ENCODE results near the gene ZNF335.
"Not testable (repeated sequence)": the region's sequence is repeated elsewhere in the genome, so short reads cannot be mapped to it uniquely, and the experiment has no call there.

The ZNF335 gene

DNA sequence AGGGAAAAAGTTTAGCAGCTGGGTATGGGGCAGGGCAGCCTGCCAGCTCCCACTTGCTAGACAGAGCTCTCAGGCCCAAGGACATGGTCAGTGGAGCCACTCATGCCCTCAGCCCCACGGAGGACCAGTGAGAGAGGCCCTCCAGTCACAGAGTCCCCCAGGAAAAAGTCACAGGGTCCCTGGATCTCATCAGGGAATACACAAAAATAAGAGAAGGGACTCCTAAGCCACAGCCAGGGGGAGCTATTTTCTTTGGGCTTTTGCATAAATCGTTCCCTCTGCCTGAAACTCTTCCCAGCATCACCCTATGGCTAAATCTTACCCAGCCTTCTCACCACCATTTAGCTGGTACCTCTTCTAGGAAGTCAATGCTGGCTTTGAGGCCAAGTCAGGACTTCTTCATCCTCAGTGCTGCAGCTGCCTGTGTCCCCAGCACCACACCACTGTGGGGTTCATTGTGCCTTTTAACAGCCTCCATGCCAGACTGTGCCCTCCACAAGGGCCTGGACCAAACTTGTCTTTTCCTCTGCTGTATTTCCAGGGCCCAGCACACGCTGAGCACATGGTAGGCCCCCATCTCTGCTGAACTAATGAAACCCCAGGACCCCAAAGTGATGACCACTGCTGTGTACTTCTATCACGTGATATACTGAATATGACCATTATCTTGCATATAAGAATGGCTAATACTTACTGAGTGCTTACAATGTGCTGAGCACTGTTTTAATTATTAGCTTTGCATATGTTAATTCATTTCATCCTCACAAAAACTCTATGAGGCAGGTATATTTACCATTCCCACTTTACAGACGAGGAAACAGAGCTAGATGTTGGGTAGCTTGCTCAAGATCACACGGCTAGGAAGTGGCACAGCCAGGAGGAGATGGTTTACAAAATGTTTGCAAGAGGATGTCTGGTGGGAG is 2.0 kb downstream of the ZNF335 start:
- DNase-seq, result no peak

DNA sequence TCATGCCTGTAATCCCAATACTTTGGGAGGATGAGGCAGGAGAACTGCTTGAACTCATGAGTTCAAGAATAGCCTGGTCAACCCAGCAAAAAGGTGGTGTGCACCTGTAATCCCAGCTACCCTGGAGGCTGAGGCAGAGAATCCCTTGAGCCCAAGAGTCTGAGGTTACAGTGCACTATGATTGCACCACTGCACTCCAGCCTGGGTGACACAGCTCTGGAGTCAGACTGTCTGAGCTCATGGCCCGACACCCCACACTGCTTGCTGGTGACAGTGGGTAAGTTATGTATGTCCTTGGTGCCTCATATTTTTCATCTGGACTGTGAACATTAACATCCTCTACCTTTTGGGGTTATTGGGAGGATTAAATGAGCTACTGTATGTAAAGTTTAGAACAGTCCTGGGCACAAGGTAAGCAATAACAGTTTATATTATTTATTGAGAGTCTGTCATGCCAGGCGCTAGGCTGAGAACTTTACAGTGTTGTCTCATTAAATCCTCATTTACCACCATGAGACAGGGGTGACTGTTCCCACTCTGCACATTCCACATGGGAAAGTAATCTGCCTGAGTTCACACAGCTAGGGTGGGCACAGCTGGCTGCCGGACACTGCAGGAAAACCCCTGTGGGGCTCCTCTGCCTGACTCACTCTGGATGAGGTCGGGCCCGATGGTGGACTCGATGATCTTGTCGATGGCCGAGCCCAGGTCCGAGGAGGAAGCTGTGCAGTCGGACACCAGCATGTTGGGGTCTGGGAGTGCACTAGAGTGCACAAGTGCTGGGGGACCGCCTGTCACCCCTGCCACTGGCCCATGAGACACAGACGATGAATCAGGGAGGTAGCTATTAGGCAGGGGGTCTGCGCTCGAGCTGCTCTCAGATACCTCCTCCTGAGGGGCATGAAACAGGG is 2.9 kb downstream of the ZNF335 start:
- DNase-seq, result no peak

DNA sequence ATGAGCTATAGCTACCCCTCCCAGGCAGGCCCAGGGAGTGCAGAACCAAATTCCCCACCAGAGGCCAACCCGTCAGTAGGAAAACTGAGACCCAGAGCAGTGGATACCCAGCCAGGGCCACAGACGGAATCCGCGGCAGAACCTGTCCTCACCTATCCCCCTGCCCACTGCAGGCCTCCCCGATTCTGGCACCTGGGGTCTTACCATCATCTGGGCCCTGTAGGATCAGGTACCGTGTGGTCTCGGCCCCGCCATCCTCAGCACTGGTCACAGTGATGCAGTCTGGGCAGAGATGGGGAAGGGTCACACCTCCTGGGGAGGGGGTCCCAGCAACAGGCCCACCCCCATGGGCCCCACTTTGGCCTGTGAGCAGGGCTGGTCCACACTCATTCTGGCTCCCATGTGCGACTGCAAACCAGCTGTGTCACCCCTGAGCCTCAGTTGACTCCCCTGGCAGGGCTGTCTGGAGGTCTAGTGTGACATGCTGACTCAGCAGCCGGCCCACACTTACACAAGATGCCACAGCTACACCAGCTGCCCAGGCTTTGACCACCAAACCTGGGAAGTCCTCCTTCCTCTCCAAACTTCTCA is 3.8 kb downstream of the ZNF335 start:
- no peak for DNase-seq

DNA sequence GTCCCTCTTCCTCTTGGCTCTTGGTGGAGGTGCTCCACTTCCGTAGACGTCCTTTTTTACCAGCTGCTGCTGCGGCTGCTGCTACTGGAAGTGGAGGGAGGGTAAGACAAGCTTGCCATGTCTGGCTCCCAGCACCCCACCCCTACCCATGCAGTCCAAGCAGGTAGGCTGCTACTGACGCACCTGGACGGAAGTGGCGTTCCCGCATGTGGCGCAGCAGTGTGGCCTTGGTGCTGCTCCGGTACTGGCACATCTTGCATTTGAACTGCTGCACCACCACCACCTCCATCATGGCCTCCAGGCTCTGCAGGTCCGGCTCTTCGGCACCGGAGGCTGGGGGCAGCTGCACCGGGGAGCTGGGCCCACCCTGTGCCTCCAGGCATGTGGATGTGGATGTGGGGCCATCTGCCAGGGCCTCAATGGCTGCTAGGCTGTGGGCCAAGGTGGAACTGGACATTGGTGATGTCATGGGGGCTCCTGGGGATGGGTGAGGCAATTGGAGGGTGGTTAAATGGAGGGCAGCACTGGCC is 4.4 kb downstream of the ZNF335 start:
- no peak for DNase-seq

DNA sequence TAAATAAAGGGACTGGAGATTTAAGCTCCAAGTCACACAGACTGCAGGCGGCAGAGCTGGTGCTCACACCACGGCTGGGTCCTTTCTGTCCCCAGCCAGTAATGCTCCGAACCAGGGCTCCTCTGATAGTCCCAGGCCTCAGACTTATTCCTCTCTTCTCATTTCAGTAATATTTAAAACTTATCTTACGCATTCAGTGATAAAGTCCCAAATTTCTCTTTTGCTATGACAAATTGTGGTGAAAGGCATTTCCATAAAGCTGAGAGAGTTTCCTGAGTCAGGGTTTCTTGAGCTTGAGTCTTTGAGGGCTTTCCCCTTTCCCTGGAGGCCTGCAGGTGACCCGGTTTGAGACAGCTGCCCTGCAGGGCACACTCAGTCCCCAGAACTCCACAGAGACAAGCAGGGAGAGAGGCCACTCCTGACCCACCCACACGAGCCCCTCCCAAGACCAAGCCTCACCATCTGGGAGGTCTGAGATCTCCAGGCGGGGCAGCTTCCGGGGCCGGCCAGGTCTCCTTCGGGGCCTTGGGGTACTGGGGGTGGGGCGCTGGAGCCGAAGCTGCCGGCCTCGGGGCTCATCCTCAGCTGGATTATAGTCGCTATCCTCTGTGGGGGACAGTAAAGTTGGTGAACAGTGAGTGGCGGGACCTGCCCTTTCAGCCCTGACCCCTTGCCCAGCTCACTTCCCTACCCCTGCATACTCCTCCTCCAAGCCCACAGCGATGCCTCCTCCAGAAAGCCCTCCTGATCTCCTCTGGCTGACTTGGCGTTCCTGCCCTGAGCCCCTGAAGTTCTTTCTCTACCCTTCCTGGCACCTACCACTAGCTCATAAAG is 6.6 kb downstream of the ZNF335 start:
- no peak for DNase-seq

DNA sequence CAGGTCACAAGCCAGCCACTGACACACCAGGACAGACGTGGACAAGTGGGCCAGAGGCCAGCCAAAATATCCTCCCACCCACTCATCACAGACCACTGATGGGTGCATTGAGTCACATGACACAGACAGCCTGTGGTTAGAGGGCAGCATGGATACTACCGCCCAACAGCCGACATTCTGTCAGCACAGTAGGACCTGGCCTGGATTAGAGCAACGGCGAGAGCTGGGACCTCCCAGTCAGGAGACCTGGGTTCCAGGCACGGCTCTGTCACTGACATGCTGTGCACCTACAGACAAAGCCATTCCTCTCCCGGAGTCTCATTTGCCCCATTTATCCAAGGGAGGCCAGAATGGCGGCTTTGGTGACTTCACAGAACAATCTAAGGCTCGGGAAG is 8.0 kb downstream of the ZNF335 start:
- no peak for DNase-seq

DNA sequence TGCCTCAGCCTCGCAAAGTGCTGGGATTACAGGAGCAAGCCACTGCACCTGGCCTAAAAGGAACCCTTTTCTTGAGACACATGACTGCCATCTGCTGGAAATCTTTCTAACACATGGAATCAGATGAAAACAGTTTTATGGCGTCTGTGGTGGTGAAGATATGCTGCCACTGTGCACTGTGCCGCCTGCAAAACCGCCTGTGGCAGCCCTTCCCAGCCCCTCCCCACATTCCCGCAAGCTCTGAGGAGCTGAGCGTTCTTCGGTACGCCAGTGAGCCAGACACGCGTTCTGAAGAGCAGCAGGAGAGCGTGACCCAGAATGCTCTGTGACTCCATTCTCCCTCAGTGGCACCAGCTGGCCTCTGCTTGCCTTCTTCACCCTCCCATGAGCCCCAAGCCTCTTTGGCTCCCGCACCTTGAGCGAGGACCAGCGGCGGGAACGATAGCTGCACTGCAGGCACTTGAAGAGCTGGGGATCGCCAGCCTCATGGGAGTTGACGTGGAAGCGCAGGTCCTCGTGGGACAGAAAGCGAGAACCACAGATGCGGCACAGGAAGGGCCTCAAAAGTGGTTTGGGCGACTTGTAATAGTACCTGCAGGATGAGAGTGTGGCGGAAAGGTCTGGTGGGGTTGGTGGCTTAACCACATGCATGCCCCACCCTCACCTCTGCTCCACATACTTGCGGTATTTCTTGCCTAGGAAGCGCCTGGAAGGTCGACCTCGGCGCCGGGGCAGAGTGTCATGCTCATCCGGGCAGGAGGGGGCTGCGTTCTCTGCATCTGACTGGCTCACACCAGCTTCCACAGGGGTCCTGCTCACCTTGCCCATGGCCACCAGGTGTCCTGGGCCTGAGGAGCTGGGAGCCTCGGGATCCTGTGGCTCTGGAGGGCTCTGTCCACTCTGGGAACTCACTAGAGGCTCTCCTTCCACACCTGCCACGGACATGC is 8.7 kb downstream of the ZNF335 start:
- DNase-seq, result no peak

DNA sequence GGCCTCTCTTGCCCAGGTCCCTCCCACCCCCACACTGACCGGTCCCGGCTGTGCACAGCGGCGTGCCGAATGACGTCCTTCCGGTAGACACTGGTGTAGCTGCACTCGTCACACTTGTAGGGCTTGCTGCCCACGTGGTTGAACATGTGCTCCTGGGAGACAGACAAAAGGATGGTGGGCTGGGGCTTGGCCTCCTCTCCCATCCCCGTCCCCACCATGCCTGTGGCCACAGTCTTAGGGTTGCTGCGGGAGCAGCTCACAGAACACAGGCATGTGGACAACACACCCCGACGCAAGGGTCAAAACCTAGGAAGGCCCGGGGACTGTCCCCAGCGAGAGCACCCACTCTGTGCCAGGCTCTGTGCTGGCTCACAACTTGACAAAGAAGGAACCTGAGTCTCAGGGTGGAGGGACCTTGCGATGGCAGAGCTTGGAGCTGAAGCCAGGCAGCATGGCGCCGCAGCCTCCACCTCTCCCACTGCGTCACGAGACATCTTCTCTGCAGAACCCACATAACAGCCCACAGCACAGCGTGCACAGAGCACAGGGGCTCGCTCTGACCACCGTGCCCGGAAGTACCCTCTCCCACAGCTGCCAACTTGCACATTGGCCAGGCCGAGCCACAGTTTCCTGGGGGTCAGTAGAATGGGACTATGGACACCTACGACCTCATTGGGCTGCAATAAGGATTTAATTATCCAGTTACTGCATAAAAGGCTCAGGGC is 9.8 kb downstream of the ZNF335 start:
- no peak for DNase-seq

DNA sequence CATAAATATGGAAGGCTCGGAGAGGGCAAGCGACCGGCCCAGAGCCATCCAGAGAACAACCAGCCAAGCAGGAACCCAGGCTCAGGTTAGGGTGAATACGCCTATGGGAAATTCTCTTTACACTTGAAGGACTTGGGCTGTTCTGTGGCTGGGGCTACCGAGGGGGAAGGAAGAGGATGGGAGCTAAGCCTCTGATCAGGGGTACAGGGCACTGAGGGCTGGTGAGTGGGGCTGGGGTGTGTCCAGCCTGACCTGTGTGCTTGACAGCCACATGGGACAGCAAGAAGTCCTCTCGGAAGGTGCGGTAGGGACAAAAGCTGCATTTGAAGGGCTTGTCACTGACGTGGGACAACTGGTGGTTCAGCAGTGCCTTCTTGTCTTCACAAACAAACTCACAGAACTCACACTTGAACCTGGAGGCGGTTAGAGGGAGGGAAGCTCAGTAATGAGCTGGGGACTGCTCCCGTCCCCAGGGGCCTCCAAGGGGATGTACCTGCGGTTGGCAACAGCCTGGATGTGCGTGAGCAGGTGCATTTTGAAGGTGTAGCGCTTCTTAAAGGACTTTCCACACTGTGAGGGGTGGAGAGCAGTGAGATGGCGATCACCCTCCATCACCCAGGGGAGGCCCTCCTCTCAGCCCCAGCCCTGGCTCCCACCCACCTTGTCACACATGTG is 11.9 kb downstream of the ZNF335 start:
- DNase-seq, result no peak

DNA sequence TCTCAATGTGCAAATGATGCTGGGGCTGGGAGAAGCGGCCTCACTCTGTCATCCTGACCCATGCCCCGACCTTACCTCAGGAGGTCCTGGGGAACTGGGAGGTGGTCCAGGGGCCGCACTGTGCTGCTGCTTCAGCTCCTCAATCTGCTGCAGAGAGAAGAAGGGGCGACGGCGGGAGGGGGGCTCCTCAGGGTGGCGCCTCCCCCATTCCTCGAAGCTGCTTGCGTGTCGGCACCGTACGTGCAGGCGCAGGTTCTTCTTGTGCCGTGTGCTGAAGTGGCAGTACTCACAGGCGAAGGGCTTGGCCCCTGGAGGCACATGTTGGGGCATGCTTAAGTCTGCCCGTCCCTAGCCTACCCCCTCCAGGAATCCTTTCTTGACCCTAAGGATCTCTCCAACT is 12.9 kb downstream of the ZNF335 start:
- no peak for DNase-seq

DNA sequence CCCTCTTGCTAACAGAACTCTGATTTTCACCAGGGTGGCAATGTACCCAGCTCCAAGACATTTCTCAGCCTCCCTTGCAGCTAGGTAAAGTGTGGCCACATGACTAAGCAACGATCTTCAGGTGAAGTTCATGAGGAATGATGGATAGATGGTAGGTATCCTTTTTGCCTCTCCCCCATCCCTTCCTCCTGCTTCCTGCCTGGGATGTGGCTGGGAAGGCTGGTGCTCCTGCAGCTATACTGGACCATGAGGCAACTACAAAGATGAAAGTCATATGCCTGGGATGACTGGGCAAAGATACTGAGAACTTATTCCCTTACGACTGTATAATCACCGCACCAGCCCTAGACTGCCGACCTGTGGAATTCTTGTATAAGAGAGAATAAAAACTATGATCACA is 13.4 kb downstream of the ZNF335 start:
- no peak for DNase-seq

DNA sequence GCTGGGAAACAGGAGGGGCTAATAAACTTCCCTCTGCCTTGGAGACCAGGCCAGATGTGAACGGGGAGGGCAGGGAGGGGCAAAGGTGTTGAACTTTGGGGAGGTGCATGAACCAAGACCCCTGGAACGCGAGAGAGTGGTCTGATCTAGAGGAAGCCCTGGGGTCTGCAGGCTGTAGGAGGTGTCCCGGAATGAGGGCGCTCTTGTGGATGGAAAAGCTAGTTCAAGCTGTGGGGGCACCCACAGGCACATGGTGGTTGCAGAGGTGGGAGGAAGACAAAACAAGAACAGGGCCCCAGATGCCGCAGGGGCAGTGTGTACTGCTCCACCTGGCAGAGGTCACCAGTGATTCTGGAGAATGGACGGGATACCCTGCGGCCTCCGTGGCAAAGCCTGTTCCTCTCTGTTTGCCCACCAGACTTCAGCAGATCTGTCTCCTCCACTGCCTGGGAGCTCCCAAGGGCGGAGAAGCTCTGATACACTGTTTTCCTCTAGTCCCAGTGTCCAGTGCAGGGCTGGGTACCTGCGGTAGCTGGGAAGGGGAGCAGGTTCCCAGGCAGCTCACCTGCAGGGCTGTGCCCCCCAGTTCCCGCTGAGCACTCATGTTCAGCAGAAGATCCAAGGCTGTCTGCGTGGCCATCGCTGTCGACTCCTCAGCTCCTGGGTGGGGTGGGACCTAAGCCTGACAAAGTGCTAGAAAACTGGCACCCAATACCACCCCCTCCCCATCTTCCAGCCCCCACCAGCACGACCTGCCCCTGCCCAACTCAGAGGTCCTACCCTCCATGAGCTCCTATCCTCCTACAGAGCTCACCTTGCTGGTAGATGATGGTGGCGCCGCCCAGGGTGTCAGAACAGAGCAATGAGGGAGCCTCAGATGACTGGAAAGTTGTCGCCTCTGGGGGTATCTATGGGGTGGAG is 14.7 kb downstream of the ZNF335 start:
- no peak for DNase-seq

DNA sequence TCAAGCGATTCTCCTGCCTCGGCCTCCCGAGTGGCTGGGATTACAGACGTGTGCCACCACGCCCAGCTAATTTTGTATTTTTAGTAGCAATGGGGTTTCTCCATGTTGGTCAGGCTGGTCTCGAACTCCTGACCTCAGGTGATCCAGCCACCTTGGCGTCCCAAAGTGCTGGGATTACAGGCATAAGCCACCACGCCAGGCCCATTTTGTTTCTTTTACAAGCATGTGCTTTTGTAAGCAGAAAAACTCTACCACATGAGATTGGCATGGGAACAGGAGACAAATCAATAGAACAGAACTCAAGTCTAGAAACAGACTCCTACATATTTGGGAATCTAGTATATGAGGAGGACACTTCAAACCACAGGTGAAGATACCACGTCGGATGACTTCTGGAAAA is 15.7 kb downstream of the ZNF335 start:
- not testable (repeated sequence) for DNase-seq

DNA sequence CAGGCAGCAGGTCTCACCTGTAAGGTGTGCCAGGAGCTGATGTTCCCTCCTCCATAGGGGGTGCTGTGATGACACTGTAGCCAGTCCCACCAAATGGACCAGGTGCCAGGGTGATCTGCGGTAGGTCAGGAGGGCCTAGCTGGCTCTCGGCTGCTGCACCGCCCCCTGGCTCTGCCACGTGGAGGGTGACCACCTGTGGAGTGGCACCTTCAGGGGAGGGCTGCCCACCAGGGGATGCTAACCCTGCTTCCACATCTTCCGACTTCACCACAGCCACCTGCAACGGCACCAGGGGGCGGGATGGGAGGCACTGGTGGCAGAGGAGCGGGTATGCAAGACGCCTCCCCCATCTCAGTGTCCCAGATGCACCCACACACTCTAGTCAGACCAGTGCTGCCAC is 18.3 kb downstream of the ZNF335 start:
- no peak for DNase-seq

DNA sequence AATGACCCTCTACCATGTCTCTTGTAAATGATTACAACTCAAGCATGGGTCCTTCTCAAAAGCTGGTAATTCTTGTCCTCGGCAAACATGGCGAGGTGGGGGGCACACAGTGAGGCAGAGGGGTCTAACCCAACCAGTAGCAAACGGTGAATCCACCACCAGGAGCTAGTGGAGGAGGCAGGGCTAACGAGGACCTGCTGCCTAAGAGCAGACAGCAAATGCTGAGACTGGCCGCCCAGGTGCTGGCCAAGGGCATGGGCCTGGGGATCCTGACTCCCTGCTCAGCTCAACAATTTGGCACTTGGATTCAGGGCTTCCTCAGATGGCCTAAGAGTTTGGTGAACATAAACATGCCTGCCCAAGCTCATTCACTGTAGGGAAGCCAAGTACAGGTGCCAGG is 19.1 kb downstream of the ZNF335 start:
- DNase-seq, result no peak

DNA sequence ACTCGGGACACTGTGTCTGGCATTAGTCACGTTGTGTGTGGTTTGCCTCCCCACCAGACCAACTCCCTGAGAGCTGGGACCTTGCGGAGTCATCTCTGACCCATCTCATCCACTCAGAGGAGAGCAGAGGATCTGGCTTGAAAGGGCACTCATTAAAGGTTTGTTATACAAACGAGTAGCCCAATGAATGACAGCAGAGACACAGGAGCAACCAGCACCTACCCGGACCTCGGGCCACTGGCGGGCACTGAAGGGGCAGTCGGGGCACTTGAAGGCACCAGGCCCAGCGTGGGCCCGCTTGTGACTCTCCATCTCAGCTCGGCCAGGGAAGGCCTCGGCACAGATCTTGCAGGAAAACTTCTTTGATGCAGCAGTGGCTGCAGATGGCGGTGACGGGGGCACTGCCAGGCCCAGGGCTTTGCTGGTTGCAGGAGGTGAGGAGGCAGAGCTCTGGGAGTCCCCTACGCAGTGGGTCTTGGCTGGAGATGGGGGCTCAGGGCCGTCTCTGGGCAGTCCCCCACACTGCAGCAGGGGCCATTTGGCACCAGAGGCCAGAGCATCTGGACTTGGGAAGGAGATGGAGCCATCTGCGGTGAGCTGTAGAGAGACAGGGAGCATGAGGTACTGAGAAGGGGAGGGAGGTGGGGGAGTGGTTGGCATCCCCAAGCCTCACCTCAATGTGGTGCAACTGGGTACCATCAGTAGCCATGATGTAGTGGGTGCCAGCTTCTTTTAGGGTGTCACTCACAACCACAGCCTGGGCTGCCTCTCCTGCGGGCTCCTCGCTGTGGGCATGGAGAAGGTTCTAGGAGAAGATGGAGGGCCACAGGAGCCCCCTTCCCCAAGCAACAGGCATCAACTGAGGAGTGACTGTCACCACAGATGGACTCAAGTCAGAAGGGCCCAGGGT is 19.8 kb downstream of the ZNF335 start:
- DNase-seq, result no peak

DNA sequence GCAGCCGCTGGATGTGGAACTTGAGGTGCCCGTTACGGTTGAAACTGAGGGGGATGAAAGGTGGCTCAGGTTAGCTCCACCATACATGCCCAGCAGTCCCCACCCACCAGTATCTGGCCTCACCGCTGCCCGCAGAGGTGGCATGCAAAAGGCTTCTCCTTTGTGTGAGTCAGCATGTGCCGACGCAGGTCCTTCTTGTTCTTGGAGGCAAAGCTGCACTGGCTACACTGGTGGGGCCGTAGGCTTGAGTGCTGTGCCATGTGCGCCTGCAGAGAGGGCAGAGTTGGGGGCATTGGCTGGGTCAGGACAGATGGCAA is 21.7 kb downstream of the ZNF335 start:
- no peak for DNase-seq
